IMR-90 (cell line): ENCODE measurements around the gene TAF8. TPM values are rescaled to one million over a fixed set of nuclear protein-coding genes. Genes with fewer than 3 reads are reported as not detected.

Experiments
- ATAC-seq: fragments of 200-7000 bp; cut with Tn5 transposase; 2 replicates; pipeline ENCODE4 v1.9.1; 2020; ENCODE audit warnings: low read depth, mild to moderate bottlenecking, moderate library complexity
- BruUV-seq: library from RNA; stranded (reverse); fragments of 400-500 nt; replicated peaks from 2 replicates; lab custom pipeline; 2021; lab: Mats Ljungman, UMichigan
- CTCF ChIA-PET: fragments of 300-600 bp; formaldehyde crosslinking; extraction: SDS; loops from one replicate; lab custom pipeline; 2021; ENCODE audit warnings: antibody characterized with exemption; lab: Yijun Ruan, JAX
- POLR2A ChIA-PET: fragments of 300-600 bp; sonication (Branson Sonifier 250); formaldehyde crosslinking; loops from one replicate; lab custom pipeline; 2022; ENCODE audit warnings: antibody characterized with exemption; ENCODE audit not compliant: unreplicated experiment; lab: Charles Lee
- DNase-seq: peaks from one replicate; pipeline ENCODE4 v3.0.0; 2013
- H2AFZ ChIP-seq: replicated peaks from 2 replicates; pipeline ENCODE3; 2013; ENCODE audit warnings: low read length, mild to moderate bottlenecking; ENCODE audit not compliant: poor library complexity
- H2AK5ac ChIP-seq: 2 replicates; pipeline ENCODE4 v1.6.1; 2013; ENCODE audit warnings: low read depth, low read length, inconsistent platforms
- H2AK9ac ChIP-seq: replicated peaks from 2 replicates; pipeline ENCODE3; 2013; ENCODE audit warnings: mild to moderate bottlenecking, low read depth, low read length, moderate library complexity; ENCODE audit not compliant: poor library complexity
- H2BK120ac ChIP-seq: 2 replicates; pipeline ENCODE4 v1.6.1; 2013; ENCODE audit warnings: low read depth, low read length, inconsistent platforms
- H2BK15ac ChIP-seq: 3 replicates; pipeline ENCODE4 v1.6.1; 2013; ENCODE audit warnings: low read depth, low read length, inconsistent platforms
- H2BK20ac ChIP-seq: 2 replicates; pipeline ENCODE4 v1.6.1; 2013; ENCODE audit warnings: low read depth, mild to moderate bottlenecking, inconsistent platforms, low read length, moderate library complexity
- H2BK5ac ChIP-seq: 2 replicates; pipeline ENCODE4 v1.6.1; 2013; ENCODE audit warnings: mild to moderate bottlenecking, low read depth, low read length, inconsistent platforms; ENCODE audit not compliant: poor library complexity, severe bottlenecking
- H3K14ac ChIP-seq: replicated peaks from 2 replicates; pipeline ENCODE4 v1.6.1; 2013; ENCODE audit warnings: low read depth, low read length, inconsistent platforms
- H3K18ac ChIP-seq: 2 replicates; pipeline ENCODE4 v1.6.1; 2013; ENCODE audit warnings: low read depth, low read length, control low read depth
- H3K23ac ChIP-seq: 2 replicates; pipeline ENCODE4 v1.6.1; 2013; ENCODE audit warnings: low read depth, low read length, inconsistent platforms
- H3K27ac ChIP-seq: 2 replicates; pipeline ENCODE4 v1.5.1; 2013; ENCODE audit warnings: mild to moderate bottlenecking, control low read depth, low read length; ENCODE audit not compliant: insufficient read depth
- H3K27me3 ChIP-seq: 2 replicates; pipeline ENCODE4 v1.6.1; 2013; ENCODE audit warnings: low read length; ENCODE audit not compliant: control insufficient read depth, insufficient read depth
- H3K36me3 ChIP-seq: 2 replicates; pipeline ENCODE4 v1.6.1; 2013; ENCODE audit warnings: low read length, mixed read lengths; ENCODE audit not compliant: control insufficient read depth, insufficient read depth
- H3K4ac ChIP-seq: 2 replicates; pipeline ENCODE4 v1.6.1; 2013; ENCODE audit warnings: low read depth, low read length, inconsistent platforms
- H3K4me1 ChIP-seq: 2 replicates; pipeline ENCODE4 v1.6.1; 2013; ENCODE audit warnings: low read length, mixed read lengths; ENCODE audit not compliant: control insufficient read depth, insufficient read depth
- H3K4me2 ChIP-seq: 2 replicates; pipeline ENCODE4 v1.6.1; 2013; ENCODE audit warnings: low read depth, mild to moderate bottlenecking, control low read depth, low read length, moderate library complexity
- H3K4me3 ChIP-seq: 2 replicates; pipeline ENCODE4 v1.5.1; 2013; ENCODE audit warnings: low read depth, mild to moderate bottlenecking, control low read depth, low read length, moderate library complexity; ENCODE audit not compliant: insufficient read depth
- H3K56ac ChIP-seq: 2 replicates; pipeline ENCODE4 v1.6.1; 2013; ENCODE audit warnings: low read length, inconsistent platforms; ENCODE audit not compliant: insufficient read depth; ENCODE audit errors: extremely low read depth
- H3K79me1 ChIP-seq, 2 experiments: 2 replicates each; pipeline ENCODE4 v1.6.1; 2013; ENCODE audit warnings: low read length in 2 of 2, inconsistent platforms in 1 of 2, low read depth in 1 of 2
- H3K9ac ChIP-seq: 2 replicates; pipeline ENCODE4 v1.6.1; 2013; ENCODE audit warnings: low read depth, low read length, control low read depth
- H3K9me1 ChIP-seq: 2 replicates; pipeline ENCODE4 v1.6.1; 2013; ENCODE audit warnings: low read length, inconsistent platforms; ENCODE audit not compliant: insufficient read depth
- H3K9me3 ChIP-seq: 2 replicates; pipeline ENCODE4 v1.6.1; 2013; ENCODE audit warnings: low read length; ENCODE audit not compliant: control insufficient read depth, insufficient read depth
- H4K20me1 ChIP-seq: 2 replicates; pipeline ENCODE4 v1.6.1; 2013; ENCODE audit warnings: low read length, inconsistent platforms; ENCODE audit not compliant: insufficient read depth
- H4K5ac ChIP-seq: 2 replicates; pipeline ENCODE4 v1.6.1; 2013; ENCODE audit warnings: mild to moderate bottlenecking, low read depth, low read length, control low read depth
- H4K8ac ChIP-seq, 2 experiments: 2 replicates each; pipeline ENCODE4 v1.6.1; 2013; ENCODE audit warnings: low read depth in 2 of 2, low read length in 2 of 2, control low read depth in 1 of 2, inconsistent platforms in 1 of 2
- H4K91ac ChIP-seq: 2 replicates; pipeline ENCODE4 v1.6.1; 2013; ENCODE audit warnings: low read depth, low read length, inconsistent platforms; ENCODE audit not compliant: insufficient read depth
- CEBPB ChIP-seq: IDR thresholded peaks from 2 replicates; pipeline ENCODE4 v1.6.1; 2012; ENCODE audit warnings: low read depth, low read length, improper control_type of control experiment
- CHD1 ChIP-seq: IDR thresholded peaks from 2 replicates; pipeline ENCODE4 v1.6.1; 2012; ENCODE audit warnings: low read depth, low read length, improper control_type of control experiment
- ELK1 ChIP-seq: fragments of 150-350 bp; IDR thresholded peaks from 2 replicates; pipeline ENCODE4 v1.6.1; 2016; ENCODE audit warnings: low read depth, mild to moderate bottlenecking, low read length, moderate library complexity, borderline replicate concordance
- FOS ChIP-seq: fragments of 150-350 bp; IDR thresholded peaks from 2 replicates; pipeline ENCODE4 v1.6.1; 2016; ENCODE audit warnings: low read depth, low read length
- MXI1 ChIP-seq: IDR thresholded peaks from 2 replicates; pipeline ENCODE4 v1.6.1; 2012; ENCODE audit warnings: low read depth, mild to moderate bottlenecking, low read length, moderate library complexity, borderline replicate concordance
- NFE2L2 ChIP-seq: fragments of 150-350 bp; IDR thresholded peaks from 2 replicates; pipeline ENCODE4 v1.6.1; 2016; ENCODE audit warnings: low read depth, mild to moderate bottlenecking, low read length
- RAD21 ChIP-seq: IDR thresholded peaks from 2 replicates; pipeline ENCODE4 v1.6.1; 2012; ENCODE audit warnings: low read length, improper control_type of control experiment
- RFX5 ChIP-seq: IDR thresholded peaks from 2 replicates; pipeline ENCODE4 v1.8.0; 2012; ENCODE audit warnings: low read depth, mild to moderate bottlenecking, low read length, moderate library complexity
- WGBS, 2 experiments: methylation state at CpG; one replicate each; pipeline versions ENCODE4 v1.1.5 to v1.1.7; 2013; ENCODE audit warnings: missing lambda C conversion rate in 2 of 2; ENCODE audit not compliant: insufficient read length in 1 of 2; ENCODE audit errors: extremely low coverage in 2 of 2; 5-methylcytosine and 5-hydroxymethylcytosine counted together
- dilution Hi-C: fragments of 300-500 bp; cut with HindIII; formaldehyde crosslinking; loops from one replicate; pipeline ENCODE4 v1.14.3; 2018; ENCODE audit warnings: low sequenced_read_pairs; ENCODE audit not compliant: unreplicated experiment
- in situ Hi-C: fragments of 300-500 bp; cut with MboI; formaldehyde crosslinking; loops from 3 replicates; pipeline ENCODE4 v1.14.3; 2019; ENCODE audit warnings: low sequenced_read_pairs, inconsistent platforms, mixed read lengths
- intact Hi-C: fragments of 100-400 bp; cut with micrococcal nuclease; formaldehyde crosslinking; loops from 2 replicates; pipeline ENCODE4 v1.10.0; 2022
- polyA plus RNA-seq, 3 experiments: library from polyadenylated mRNA; depleted of rRNA; stranded (reverse); fragments of >200 nt; gene quantifications; 2 replicates each; pipeline ENCODE4 v1.2.3, GENCODE V29; 2012; ENCODE audit warnings: low replicate concordance in 1 of 3
- total RNA-seq: library from RNA; depleted of rRNA; stranded (reverse); fragments of >200 nt; gene quantifications from 2 replicates; pipeline ENCODE4 v1.2.3, GENCODE V29; 2012
- TF ChIP-seq, protein P1 (sequence below): conservative IDR thresholded peaks from 2 replicates; pipeline ENCODE4 v1.5.1; 2012; ENCODE audit warnings: mild to moderate bottlenecking, low read depth, low read length, improper control_type of control experiment

TAF8 gene
- total and polyA plus RNA-seq, 2 of the 4 experiments (the other 2 are of a cell fraction) = 14.3 to 22.8 TPM

DNA sequence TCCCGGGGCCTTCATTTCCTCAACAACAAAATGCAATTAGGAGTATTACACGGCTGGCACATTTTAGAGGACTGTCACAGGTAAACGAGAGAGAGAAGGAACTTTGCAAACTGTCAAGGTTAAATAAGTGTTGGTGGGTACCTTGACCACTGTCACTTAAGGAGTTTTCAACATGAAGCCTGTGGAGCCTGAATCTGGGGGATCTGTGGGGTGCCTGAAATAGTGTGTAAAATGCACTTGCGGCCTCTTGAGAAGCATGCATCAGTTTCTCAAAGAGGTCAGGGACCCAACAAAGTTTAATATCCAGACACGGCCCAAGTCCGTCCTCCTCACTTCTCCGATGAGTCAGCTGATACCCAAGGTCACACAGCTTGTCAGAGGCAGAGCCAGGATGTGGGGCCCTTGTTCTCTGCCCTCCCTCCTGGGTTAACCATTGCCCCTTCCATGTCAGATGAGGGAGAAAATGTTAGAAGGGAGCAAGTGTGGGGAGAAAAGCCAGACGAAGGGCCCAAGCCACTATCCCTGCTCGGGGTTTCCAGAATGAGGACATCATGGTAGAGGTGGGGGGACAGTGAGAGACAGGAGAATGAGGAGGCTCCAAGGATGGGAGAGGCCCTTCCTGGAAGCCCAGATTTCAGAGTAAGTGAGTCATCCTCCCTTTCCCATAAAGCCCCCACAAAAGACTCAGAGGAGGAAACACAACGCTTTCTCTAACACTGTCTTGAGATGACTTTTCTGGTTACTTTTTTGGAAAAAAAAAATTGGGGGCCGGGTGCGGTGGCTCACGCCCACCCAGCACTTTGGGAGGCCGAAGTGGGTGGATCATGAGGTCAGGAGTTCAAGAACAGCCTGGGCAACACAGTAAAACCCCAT lies 49.9 kb downstream of the TAF8 start (continued):
- TF ChIP-seq RFX5 = no peak
- no peak for TF ChIP-seq CHD1
- TF ChIP-seq FOS = peak; percentile 46

GRCh38 chr6:42101186-42101657 lies 50.9 kb downstream of the TAF8 start:
- H3K79me1 ChIP-seq = 0 out of 4 replicates have a peak, but pooled peaks cover 0 to 4% of the 10 kb centered on the region in 2 experiments
- dilution Hi-C loops (no loop called here), in situ Hi-C loops (no loop called here), intact Hi-C loops (no loop called here)
- no CpG with 5 or more reads among the region's 8 CpGs for WGBS, 2 experiments
- peak overlapping the region; percentile 90 for H2BK5ac ChIP-seq
- peak overlapping the region; percentile 50 for H2AFZ ChIP-seq
- H3K27me3 ChIP-seq = no peaks in the 10 kb centered on the region
- H3K56ac ChIP-seq = peak overlapping the region; percentile 39; the same call in 1 of the 2 replicates
- H4K5ac ChIP-seq = peak overlapping the region; percentile 74
- peak; percentile 56 for DNase-seq
- no TSS peak for BruUV-seq
- H3K4me2 ChIP-seq = no peak overlapping the region
- H3K9me3 ChIP-seq = no peaks in the 10 kb centered on the region
- H2BK120ac ChIP-seq = peak overlapping the region; percentile 87
- peak; percentile 58 for ATAC-seq
- H3K9ac ChIP-seq = no peak overlapping the region
- TF ChIP-seq CEBPB (no peak), MXI1 (no peak), RAD21 (no peak), NFE2L2 (no peak), ELK1 (no peak)
- TF ChIP-seq, protein P1, sequence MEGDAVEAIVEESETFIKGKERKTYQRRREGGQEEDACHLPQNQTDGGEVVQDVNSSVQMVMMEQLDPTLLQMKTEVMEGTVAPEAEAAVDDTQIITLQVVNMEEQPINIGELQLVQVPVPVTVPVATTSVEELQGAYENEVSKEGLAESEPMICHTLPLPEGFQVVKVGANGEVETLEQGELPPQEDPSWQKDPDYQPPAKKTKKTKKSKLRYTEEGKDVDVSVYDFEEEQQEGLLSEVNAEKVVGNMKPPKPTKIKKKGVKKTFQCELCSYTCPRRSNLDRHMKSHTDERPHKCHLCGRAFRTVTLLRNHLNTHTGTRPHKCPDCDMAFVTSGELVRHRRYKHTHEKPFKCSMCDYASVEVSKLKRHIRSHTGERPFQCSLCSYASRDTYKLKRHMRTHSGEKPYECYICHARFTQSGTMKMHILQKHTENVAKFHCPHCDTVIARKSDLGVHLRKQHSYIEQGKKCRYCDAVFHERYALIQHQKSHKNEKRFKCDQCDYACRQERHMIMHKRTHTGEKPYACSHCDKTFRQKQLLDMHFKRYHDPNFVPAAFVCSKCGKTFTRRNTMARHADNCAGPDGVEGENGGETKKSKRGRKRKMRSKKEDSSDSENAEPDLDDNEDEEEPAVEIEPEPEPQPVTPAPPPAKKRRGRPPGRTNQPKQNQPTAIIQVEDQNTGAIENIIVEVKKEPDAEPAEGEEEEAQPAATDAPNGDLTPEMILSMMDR = no peak
- H4K8ac ChIP-seq = peak overlapping the region in 1 of 2 experiments; percentile 88; a peak in 2 of 4 replicates
- no peaks in the 10 kb centered on the region for H4K20me1 ChIP-seq
- peak overlapping the region; percentile 93 for H3K14ac ChIP-seq
- peak overlapping the region; percentile 53; the same call in 1 of the 2 replicates for H4K91ac ChIP-seq
- peak overlapping the region; percentile 87 for H2AK9ac ChIP-seq
- H3K4me3 ChIP-seq = no peak overlapping the region
- CTCF ChIA-PET = interaction anchor here (0.6 kb wide), 1 partner anchor 15 kb away, joined by 3 read pairs; no protein-coding TSS in a partner anchor
- H3K27ac ChIP-seq = peak overlapping the region; percentile 59; the same call in 1 of the 2 replicates
- peaks cover 16% of the 10 kb centered on the region for H3K9me1 ChIP-seq
- H3K4me1 ChIP-seq = peaks cover 18% of the 10 kb centered on the region
- H3K36me3 ChIP-seq = no peaks in the 10 kb centered on the region; the same call in 1 of the 2 replicates
- H2AK5ac ChIP-seq = peak overlapping the region; percentile 97
- peak overlapping the region; percentile 96 for H3K4ac ChIP-seq
- peak overlapping the region; percentile 79; the same call in 1 of the 2 replicates for H3K18ac ChIP-seq
- peak overlapping the region; percentile 79; the same call in 1 of the 2 replicates for H3K23ac ChIP-seq
- H2BK20ac ChIP-seq = peak overlapping the region; percentile 85
- H2BK15ac ChIP-seq = peak overlapping the region; percentile 74; the same call in 1 of the 3 replicates
- POLR2A ChIA-PET = no interaction called here
